OCI-LY7 (cell line): ENCODE data around the gene CCNE1. TPM values are rescaled to one million over a fixed set of nuclear protein-coding genes. Genes with fewer than 3 reads are reported as not detected.
"Not testable (repeated sequence)": the region's sequence is repeated elsewhere in the genome, so short reads cannot be mapped to it uniquely, and the experiment has no call there.

Experiments
- BruUV-seq: library from RNA; stranded (reverse); fragments of 400-500 nt; replicated peaks from 2 replicates; lab custom pipeline; 2021; lab: Mats Ljungman, UMichigan
- CTCF ChIA-PET: fragments of 300-600 bp; sonication (Branson Sonifier 250); formaldehyde crosslinking; loops from one replicate; lab custom pipeline; 2022; ENCODE audit warnings: antibody characterized with exemption; ENCODE audit not compliant: unreplicated experiment; lab: Charles Lee
- POLR2A ChIA-PET: fragments of 300-600 bp; sonication (Branson Sonifier 250); formaldehyde crosslinking; loops from one replicate; lab custom pipeline; 2022; ENCODE audit warnings: antibody characterized with exemption; lab: Charles Lee
- DNase-seq: peaks from one replicate; pipeline ENCODE4 v3.0.0-alpha.2; 2015; ENCODE audit warnings: low spot score
- H2AFZ ChIP-seq: fragments of 200-600 bp; sonication (generic), shearing (Covaris generic); 2 replicates; pipeline ENCODE4 v1.6.1; 2014; ENCODE audit warnings: mild to moderate bottlenecking, antibody characterized with exemption, low read length, moderate library complexity
- H3K27ac ChIP-seq: fragments of 200-600 bp; sonication (generic); 2 replicates; pipeline ENCODE4 v1.5.1; 2014; ENCODE audit warnings: mixed run types, low read depth, mild to moderate bottlenecking, moderate library complexity, low read length, inconsistent platforms; ENCODE audit not compliant: poor library complexity, severe bottlenecking
- H3K36me3 ChIP-seq: fragments of 200-600 bp; sonication (generic); 2 replicates; pipeline ENCODE4 v1.6.1; 2014; ENCODE audit warnings: mild to moderate bottlenecking, antibody characterized with exemption, low read length, moderate library complexity, mixed read lengths; ENCODE audit not compliant: insufficient read depth
- H3K4me1 ChIP-seq: fragments of 200-600 bp; sonication (generic); 2 replicates; pipeline ENCODE4 v1.5.1; 2014; ENCODE audit warnings: mild to moderate bottlenecking, low read length; ENCODE audit not compliant: insufficient read depth, poor library complexity, severe bottlenecking
- H3K4me2 ChIP-seq: fragments of 200-600 bp; sonication (generic); 2 replicates; pipeline ENCODE4 v1.6.1; 2014; ENCODE audit warnings: mild to moderate bottlenecking, low read length
- H3K4me3 ChIP-seq: fragments of 200-600 bp; sonication (generic); 2 replicates; pipeline ENCODE4 v1.5.1; 2014; ENCODE audit warnings: mild to moderate bottlenecking, low read depth, low read length; ENCODE audit not compliant: poor library complexity, severe bottlenecking
- H3K79me2 ChIP-seq: fragments of 200-600 bp; sonication (generic); 2 replicates; pipeline ENCODE4 v1.6.1; 2016; ENCODE audit warnings: low read depth, mild to moderate bottlenecking, low read length, moderate library complexity, mixed read lengths; ENCODE audit not compliant: insufficient read depth
- H3K9me2 ChIP-seq: fragments of 200-600 bp; sonication (generic); 2 replicates; pipeline ENCODE4 v1.6.1; 2016; ENCODE audit warnings: mild to moderate bottlenecking, low read length, mixed read lengths; ENCODE audit not compliant: insufficient read depth
- H3K9me3 ChIP-seq: fragments of 200-600 bp; sonication (generic); 2 replicates; pipeline ENCODE4 v1.6.1; 2014; ENCODE audit warnings: mild to moderate bottlenecking, mixed run types, low read length, mixed read lengths
- H4K20me1 ChIP-seq: fragments of 200-600 bp; sonication (generic); 2 replicates; pipeline ENCODE4 v1.6.1; 2014; ENCODE audit warnings: mild to moderate bottlenecking, antibody characterized with exemption, low read length, moderate library complexity, mixed read lengths; ENCODE audit not compliant: insufficient read depth
- CTCF ChIP-seq: fragments of 200-600 bp; sonication (generic); conservative IDR thresholded peaks from 2 replicates; pipeline ENCODE4 v1.5.1; 2014; ENCODE audit warnings: mild to moderate bottlenecking, antibody characterized with exemption, low read length, moderate library complexity, mixed read lengths
- EZH2phosphoT487 ChIP-seq: fragments of 200-600 bp; sonication (generic); IDR thresholded peaks from 2 replicates; pipeline ENCODE4 v1.6.1; 2018; ENCODE audit warnings: low read depth, borderline replicate concordance, mild to moderate bottlenecking, mixed run types, antibody characterized with exemption, low read length, moderate library complexity, mixed read lengths
- intact Hi-C: fragments of 100-400 bp; cut with micrococcal nuclease; formaldehyde crosslinking; loops from one replicate; pipeline ENCODE4 v1.10.0; 2022; ENCODE audit not compliant: unreplicated experiment
- total RNA-seq, 2 experiments: library from RNA; depleted of rRNA in 1 of 2; stranded (reverse); fragments of >200 nt in 1 of 2; shearing (Covaris generic) in 1 of 2; gene quantifications; 2 replicates each; pipeline ENCODE4 v1.2.3, GENCODE V29; 2014 to 2022

CCNE1 gene
- total RNA-seq, 2 experiments from 2014 or later: 23.2 to 36.1 TPM

GRCh38 chr19:29787281-29787680, 24.5 kb upstream of the CCNE1 start:
- intact Hi-C loops: no loop called here
- no TSS peak for BruUV-seq
- Histone ChIP-seq H3K4me1 (no peaks in the 10 kb centered on the region), H3K4me3 (no peak overlapping the region), H3K4me2 (no peak overlapping the region), H2AFZ (no peak overlapping the region), H4K20me1 (no peaks in the 10 kb centered on the region), H3K9me3 (no peaks in the 10 kb centered on the region), H3K9me2 (no peaks in the 10 kb centered on the region), H3K36me3 (no peaks in the 10 kb centered on the region), H3K79me2 (no peaks in the 10 kb centered on the region), H3K27ac (no peak overlapping the region)
- DNase-seq: no peak
- no peak for TF ChIP-seq EZH2phosphoT487
- ChIA-PET POLR2A (no interaction called here), CTCF (interaction anchor here (0.6 kb wide), 1 partner anchor 14 kb away, joined by 3 read pairs; no protein-coding TSS in a partner anchor)

GRCh38 chr19:29789007-29789406, 22.8 kb upstream of the CCNE1 start:
- Histone ChIP-seq H3K4me2 (no peak overlapping the region), H4K20me1 (no peaks in the 10 kb centered on the region), H3K4me3 (no peak overlapping the region), H3K79me2 (no peaks in the 10 kb centered on the region), H3K9me3 (no peaks in the 10 kb centered on the region), H3K27ac (no peak overlapping the region), H2AFZ (no peak overlapping the region), H3K36me3 (no peaks in the 10 kb centered on the region), H3K9me2 (no peaks in the 10 kb centered on the region), H3K4me1 (no peaks in the 10 kb centered on the region)
- no peak for DNase-seq
- POLR2A ChIA-PET: interaction anchor here (0.7 kb wide), 1 partner anchor 11 kb away, joined by 4 read pairs; no protein-coding TSS in a partner anchor
- CTCF ChIA-PET: no interaction called here
- intact Hi-C loops: no loop called here
- no peak for TF ChIP-seq CTCF
- TF ChIP-seq EZH2phosphoT487: no peak
- BruUV-seq: no TSS peak

GRCh38 chr19:29793116-29793727, 18.6 kb upstream of the CCNE1 start:
- H3K79me2 ChIP-seq: no peaks in the 10 kb centered on the region
- no peak for TF ChIP-seq CTCF
- no peak for TF ChIP-seq EZH2phosphoT487
- no peak overlapping the region for H3K4me3 ChIP-seq
- no peak overlapping the region for H3K27ac ChIP-seq
- no peak overlapping the region for H3K4me2 ChIP-seq
- intact Hi-C loops: no loop called here
- BruUV-seq: no TSS peak
- CTCF ChIA-PET: no interaction called here
- no peak overlapping the region for H2AFZ ChIP-seq
- no peaks in the 10 kb centered on the region for H3K9me2 ChIP-seq
- POLR2A ChIA-PET: interaction anchor here (0.5 kb wide), 1 partner anchor 858 kb away, joined by 3 read pairs; no protein-coding TSS in a partner anchor
- H3K36me3 ChIP-seq: no peaks in the 10 kb centered on the region
- no peaks in the 10 kb centered on the region for H4K20me1 ChIP-seq
- DNase-seq: no peak
- no peaks in the 10 kb centered on the region for H3K9me3 ChIP-seq
- H3K4me1 ChIP-seq: no peaks in the 10 kb centered on the region

GRCh38 chr19:29794490-29794889, 17.3 kb upstream of the CCNE1 start:
- CTCF ChIA-PET, H3K4me3 ChIP-seq, H3K4me2 ChIP-seq, H3K9me3 ChIP-seq, H3K27ac ChIP-seq, H3K4me1 ChIP-seq, DNase-seq, H3K36me3 ChIP-seq, BruUV-seq, H4K20me1 ChIP-seq, intact Hi-C loops, H2AFZ ChIP-seq, H3K9me2 ChIP-seq, H3K79me2 ChIP-seq: not testable (repeated sequence)
- POLR2A ChIA-PET: interaction anchor here (0.7 kb wide), 1 partner anchor 8 kb away, joined by 3 read pairs; no protein-coding TSS in a partner anchor
